A673 (cell line): ENCODE data around the gene CACNA2D4. TPM values are rescaled to one million over a fixed set of nuclear protein-coding genes. Genes with fewer than 3 reads are reported as not detected.

Experiments used
- BruUV-seq: library from RNA; stranded (reverse); fragments of 400-500 nt; replicated peaks from 2 replicates; lab custom pipeline; 2021; lab: Mats Ljungman, UMichigan
- CTCF ChIA-PET: fragments of 300-600 bp; sonication (Branson Sonifier 250); formaldehyde crosslinking; loops from one replicate; lab custom pipeline; 2022; ENCODE audit warnings: antibody characterized with exemption; lab: Charles Lee
- POLR2A ChIA-PET: fragments of 300-600 bp; sonication (Branson Sonifier 250); formaldehyde crosslinking; loops from one replicate; lab custom pipeline; 2022; ENCODE audit warnings: antibody characterized with exemption; ENCODE audit not compliant: low non-redundant PET; lab: Charles Lee
- DNase-seq: peaks from one replicate; pipeline ENCODE4 v3.0.0-alpha.2; 2015; ENCODE audit warnings: low spot score
- H3K27ac ChIP-seq: fragments of 200-600 bp; sonication (generic); 2 replicates; pipeline ENCODE4 v1.5.1; 2016; ENCODE audit warnings: mixed run types, low read depth, mild to moderate bottlenecking, mixed read lengths, antibody characterized with exemption, low read length; ENCODE audit not compliant: poor library complexity, severe bottlenecking
- H3K27me3 ChIP-seq: fragments of 200-600 bp; sonication (generic); replicated peaks from 2 replicates; pipeline ENCODE4 v1.6.1; 2017; ENCODE audit warnings: mixed run types, low read depth, mild to moderate bottlenecking, mixed read lengths, antibody characterized with exemption, low read length; ENCODE audit not compliant: insufficient read depth, poor library complexity
- H3K36me3 ChIP-seq: fragments of 200-600 bp; sonication (generic); 2 replicates; pipeline ENCODE4 v1.6.1; 2016; ENCODE audit warnings: mixed run types, mild to moderate bottlenecking, mixed read lengths, antibody characterized with exemption, low read length; ENCODE audit not compliant: insufficient read depth, poor library complexity, severe bottlenecking
- H3K4me1 ChIP-seq: fragments of 200-600 bp; sonication (generic); 2 replicates; pipeline ENCODE4 v1.6.1; 2017; ENCODE audit warnings: mixed run types, mild to moderate bottlenecking, mixed read lengths, antibody characterized with exemption, low read length; ENCODE audit not compliant: insufficient read depth, poor library complexity, severe bottlenecking
- H3K4me3 ChIP-seq: fragments of 200-600 bp; sonication (generic); 2 replicates; pipeline ENCODE4 v1.5.1; 2016; ENCODE audit warnings: low read depth, mixed run types, mild to moderate bottlenecking, mixed read lengths, low read length; ENCODE audit not compliant: poor library complexity, severe bottlenecking
- H3K9me3 ChIP-seq: fragments of 200-600 bp; sonication (generic); 2 replicates; pipeline ENCODE4 v1.6.1; 2016; ENCODE audit warnings: mixed run types, low read depth, mild to moderate bottlenecking, mixed read lengths, antibody characterized with exemption, low read length; ENCODE audit not compliant: poor library complexity, severe bottlenecking
- EZH2 ChIP-seq: fragments of 200-600 bp; sonication (generic); IDR thresholded peaks from 2 replicates; pipeline ENCODE4 v1.6.1; 2017; ENCODE audit warnings: borderline replicate concordance, low read depth, mild to moderate bottlenecking, mixed read lengths, antibody characterized with exemption, low read length; ENCODE audit not compliant: poor library complexity, severe bottlenecking
- intact Hi-C: fragments of 100-400 bp; cut with micrococcal nuclease; formaldehyde crosslinking; loops from one replicate; pipeline ENCODE4 v1.10.0; 2022; ENCODE audit not compliant: unreplicated experiment
- total RNA-seq: library from RNA; stranded (reverse); gene quantifications from 2 replicates; pipeline ENCODE4 v1.2.3, GENCODE V29; 2021
- TF ChIP-seq, protein P1 (sequence below): fragments of 300-800, 200-600 bp; sonication (generic); conservative IDR thresholded peaks from 2 replicates; pipeline ENCODE4 v1.5.1; 2017; ENCODE audit warnings: low read depth, mild to moderate bottlenecking, antibody characterized with exemption, low read length, moderate library complexity, mixed read lengths

CACNA2D4 gene
- total RNA-seq, 1 experiment from 2014 or later = 0.41 TPM

DNA sequence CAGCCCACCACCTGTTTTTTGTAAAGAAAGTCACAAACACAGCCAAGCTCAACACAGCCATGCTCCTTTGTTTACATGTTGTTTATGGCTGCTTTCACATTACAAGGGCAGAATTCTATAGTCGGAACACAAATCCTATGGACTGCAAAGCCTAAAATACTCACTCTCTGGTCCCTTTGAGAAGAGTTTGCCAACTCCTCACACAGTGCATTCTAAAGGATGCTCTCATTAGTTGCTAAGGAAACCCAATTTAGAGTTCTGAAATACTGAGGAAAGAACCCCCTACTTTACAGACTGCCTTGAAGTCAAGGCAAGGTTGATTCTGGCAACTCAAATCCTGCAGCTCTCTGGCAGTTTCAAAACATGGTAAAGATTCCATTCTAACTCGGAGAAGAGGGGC, 47.5 kb upstream of the CACNA2D4 start:
- Histone ChIP-seq H3K27me3 (no peaks in the 10 kb centered on the region), H3K27ac (no peak overlapping the region), H3K4me3 (no peak overlapping the region), H3K4me1 (peaks cover 5% of the 10 kb centered on the region), H3K36me3 (no peaks in the 10 kb centered on the region), H3K9me3 (no peaks in the 10 kb centered on the region)
- POLR2A ChIA-PET = no interaction called here
- intact Hi-C loops = no loop called here
- BruUV-seq = no TSS peak
- CTCF ChIA-PET = interaction anchor here (1.1 kb wide), 1 partner anchor 26 kb away, joined by 3 read pairs; no protein-coding TSS in a partner anchor
- no peak for TF ChIP-seq EZH2
- TF ChIP-seq, protein P1, sequence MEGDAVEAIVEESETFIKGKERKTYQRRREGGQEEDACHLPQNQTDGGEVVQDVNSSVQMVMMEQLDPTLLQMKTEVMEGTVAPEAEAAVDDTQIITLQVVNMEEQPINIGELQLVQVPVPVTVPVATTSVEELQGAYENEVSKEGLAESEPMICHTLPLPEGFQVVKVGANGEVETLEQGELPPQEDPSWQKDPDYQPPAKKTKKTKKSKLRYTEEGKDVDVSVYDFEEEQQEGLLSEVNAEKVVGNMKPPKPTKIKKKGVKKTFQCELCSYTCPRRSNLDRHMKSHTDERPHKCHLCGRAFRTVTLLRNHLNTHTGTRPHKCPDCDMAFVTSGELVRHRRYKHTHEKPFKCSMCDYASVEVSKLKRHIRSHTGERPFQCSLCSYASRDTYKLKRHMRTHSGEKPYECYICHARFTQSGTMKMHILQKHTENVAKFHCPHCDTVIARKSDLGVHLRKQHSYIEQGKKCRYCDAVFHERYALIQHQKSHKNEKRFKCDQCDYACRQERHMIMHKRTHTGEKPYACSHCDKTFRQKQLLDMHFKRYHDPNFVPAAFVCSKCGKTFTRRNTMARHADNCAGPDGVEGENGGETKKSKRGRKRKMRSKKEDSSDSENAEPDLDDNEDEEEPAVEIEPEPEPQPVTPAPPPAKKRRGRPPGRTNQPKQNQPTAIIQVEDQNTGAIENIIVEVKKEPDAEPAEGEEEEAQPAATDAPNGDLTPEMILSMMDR = no peak
- no peak for DNase-seq

DNA sequence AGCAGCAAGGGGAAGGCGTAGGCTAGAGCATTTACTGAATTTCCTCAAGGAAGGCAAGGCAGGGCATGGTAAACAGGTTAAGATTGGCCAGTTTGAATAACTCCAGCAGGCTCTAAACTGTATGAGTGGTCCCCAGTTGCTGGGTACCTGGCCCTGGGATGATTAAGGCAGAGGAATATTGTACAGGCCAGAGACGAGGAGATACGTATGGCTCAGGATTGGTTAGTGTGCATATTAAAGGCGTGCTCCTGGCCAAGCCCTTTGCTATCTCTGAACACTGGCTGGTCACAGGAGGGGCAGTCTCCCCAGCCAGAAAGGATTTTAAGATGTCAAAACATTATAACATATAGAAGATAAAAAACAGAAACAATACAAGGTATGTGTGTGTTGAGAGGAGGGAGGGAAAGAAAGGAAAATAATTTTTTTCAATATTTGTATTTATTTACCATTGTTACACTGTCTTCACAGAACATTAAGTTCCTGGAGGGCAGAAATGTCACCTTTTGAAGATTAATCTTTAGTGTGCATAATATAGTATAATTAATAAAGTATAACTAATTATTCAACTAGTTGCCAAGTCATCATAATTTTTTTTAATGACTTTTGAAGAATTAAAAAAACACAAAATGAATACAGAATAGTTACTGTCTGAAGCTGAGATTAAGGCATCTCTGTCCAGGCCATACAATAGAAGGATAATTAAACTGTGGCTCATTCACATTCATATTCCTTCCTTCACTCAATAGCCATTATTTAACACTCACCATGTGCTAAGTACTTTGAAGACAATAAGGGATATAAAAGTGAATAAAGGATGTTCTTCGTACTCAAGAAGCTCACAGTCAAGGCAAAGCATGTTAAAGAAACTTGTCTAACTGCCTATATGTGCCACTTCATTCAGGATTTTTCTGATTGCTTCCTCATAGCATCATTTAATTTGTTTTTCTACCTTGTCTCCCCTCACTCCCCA, 43.9 kb upstream of the CACNA2D4 start:
- intact Hi-C loops = no loop called here

DNA sequence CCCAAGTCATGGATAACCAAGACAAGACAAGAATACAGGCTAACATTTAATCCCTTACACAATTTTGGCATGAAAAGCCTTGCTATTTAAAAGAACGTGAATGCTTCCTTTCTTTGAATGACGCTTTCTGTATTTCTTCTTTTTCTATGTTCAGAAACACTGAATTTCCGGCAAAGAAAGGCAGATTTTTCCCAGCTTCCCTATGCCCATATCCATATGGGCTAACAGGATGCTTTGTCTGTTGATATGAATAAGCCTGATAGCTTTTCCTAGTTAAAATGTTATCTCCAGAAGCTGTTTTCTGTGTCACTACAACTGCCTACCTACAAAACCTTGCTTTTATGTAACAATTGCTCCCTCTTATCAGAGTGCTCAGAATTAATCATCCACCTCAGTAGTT, 38.3 kb upstream of the CACNA2D4 start:
- CTCF ChIA-PET = no interaction called here
- no peak overlapping the region for H3K27ac ChIP-seq
- no peaks in the 10 kb centered on the region for H3K36me3 ChIP-seq
- no peaks in the 10 kb centered on the region for H3K4me1 ChIP-seq
- BruUV-seq = no TSS peak
- TF ChIP-seq, protein P1 = no peak
- no peak for TF ChIP-seq EZH2
- POLR2A ChIA-PET = interaction anchor here (0.6 kb wide), 1 partner anchor 629 kb away, joined by 3 read pairs; no protein-coding TSS in a partner anchor
- H3K27me3 ChIP-seq = no peaks in the 10 kb centered on the region
- no peak for DNase-seq
- H3K4me3 ChIP-seq = no peak overlapping the region
- H3K9me3 ChIP-seq = no peaks in the 10 kb centered on the region
- intact Hi-C loops = no loop called here

More for the DNA sequence above, 43.9 kb upstream of the CACNA2D4 start:
- H3K9me3 ChIP-seq = no peaks in the 10 kb centered on the region
- no peak overlapping the region for H3K4me3 ChIP-seq
- POLR2A ChIA-PET = no interaction called here
- no peak for TF ChIP-seq EZH2
- TF ChIP-seq, protein P1 = no peak
- no peaks in the 10 kb centered on the region for H3K27me3 ChIP-seq
- peaks cover 5% of the 10 kb centered on the region for H3K4me1 ChIP-seq
- no peaks in the 10 kb centered on the region for H3K36me3 ChIP-seq
- no peak overlapping the region for H3K27ac ChIP-seq
- DNase-seq = no peak
- BruUV-seq = no TSS peak
- CTCF ChIA-PET = no interaction called here
